Endothelial cell of umbilical vein (primary cell): ENCODE results near the gene NLN. TPM values are rescaled to one million over a fixed set of nuclear protein-coding genes. Genes with fewer than 3 reads are reported as not detected.

Experiments used
- BruUV-seq: library from RNA; stranded (reverse); fragments of 400-500 nt; replicated peaks from 2 replicates; lab custom pipeline; 2021; lab: Mats Ljungman, UMichigan
- CTCF ChIA-PET: fragments of 300-600, 350-600 bp; sonication (Branson Sonifier 250); formaldehyde crosslinking; loops from one replicate; lab custom pipeline; 2021; ENCODE audit warnings: antibody characterized with exemption, inconsistent platforms; lab: Charles Lee
- POLR2A ChIA-PET: fragments of 300-600, 350-600 bp; sonication (Branson Sonifier 250); formaldehyde crosslinking; loops from one replicate; lab custom pipeline; 2021; ENCODE audit warnings: antibody characterized with exemption, inconsistent platforms; lab: Charles Lee
- DNase-seq: peaks from one replicate; pipeline ENCODE4 v3.0.0-alpha.2; 2011; ENCODE audit warnings: low read depth, low spot score
- FAIRE-seq: peaks from 2 replicates; lab custom pipeline; 2011; peaks lifted over from hg19 to GRCh38; lab: Jason Lieb, UNC
- H2AFZ ChIP-seq: 2 replicates; pipeline ENCODE4 v1.6.0; 2012; ENCODE audit warnings: low read depth, low read length, control low read depth, inconsistent platforms
- H3K27ac ChIP-seq: 2 replicates; pipeline ENCODE4 v1.5.1; 2011; ENCODE audit warnings: low read depth, mild to moderate bottlenecking, control low read depth, low read length, moderate library complexity; ENCODE audit not compliant: insufficient read depth
- H3K27me3 ChIP-seq, 2 experiments: 2 replicates each; pipeline versions ENCODE4 v1.6.0 to v1.6.1; 2011; ENCODE audit warnings: low read length in 2 of 2, mixed read lengths in 1 of 2; ENCODE audit not compliant: control insufficient read depth in 2 of 2, insufficient read depth in 2 of 2
- H3K36me3 ChIP-seq, 2 experiments: 2 replicates in 1 of 2; 3 replicates in 1 of 2; pipeline ENCODE4 v1.5.1; 2011; ENCODE audit warnings: low read length in 2 of 2, mild to moderate bottlenecking in 1 of 2, moderate library complexity in 1 of 2; ENCODE audit not compliant: control insufficient read depth in 2 of 2, insufficient read depth in 2 of 2; ENCODE audit errors: extremely low read depth in 1 of 2
- H3K4me1 ChIP-seq: 3 replicates; pipeline ENCODE4 v1.5.1; 2011; ENCODE audit warnings: mild to moderate bottlenecking, low read length; ENCODE audit not compliant: control insufficient read depth, insufficient read depth; ENCODE audit errors: extremely low read depth
- H3K4me2 ChIP-seq: 2 replicates; pipeline ENCODE4 v1.6.1; 2011; ENCODE audit warnings: low read length, control low read depth, mixed read lengths; ENCODE audit not compliant: insufficient read depth
- H3K4me3 ChIP-seq, 3 experiments: fragments of 200-600 bp in 1 of 3; sonication (generic), shearing (Covaris generic) in 1 of 3; replicated peaks in 1 of 3; 2 replicates each; pipeline ENCODE4 v1.5.1; 2011 to 2016; ENCODE audit warnings: control low read depth in 3 of 3, low read length in 3 of 3, mild to moderate bottlenecking in 2 of 3, inconsistent platforms in 1 of 3, low read depth in 1 of 3, moderate library complexity in 1 of 3; ENCODE audit not compliant: insufficient read depth in 1 of 3
- H3K79me2 ChIP-seq: 2 replicates; pipeline ENCODE4 v1.6.0; 2012; ENCODE audit warnings: low read length, inconsistent platforms; ENCODE audit not compliant: control insufficient read depth, insufficient read depth
- H3K9ac ChIP-seq: replicated peaks from 2 replicates; pipeline ENCODE3; 2011; ENCODE audit warnings: low read length, control low read depth; ENCODE audit not compliant: insufficient read depth; ENCODE audit errors: extremely low read depth
- H3K9me1 ChIP-seq: replicated peaks from 3 replicates; pipeline ENCODE4 v1.6.0; 2011; ENCODE audit warnings: mild to moderate bottlenecking, low read length; ENCODE audit not compliant: control insufficient read depth, insufficient read depth; ENCODE audit errors: extremely low read depth
- H3K9me3 ChIP-seq: replicated peaks from 2 replicates; pipeline ENCODE4 v1.5.1; 2012; ENCODE audit warnings: low read length, inconsistent platforms; ENCODE audit not compliant: control insufficient read depth, insufficient read depth
- H4K20me1 ChIP-seq: replicated peaks from 2 replicates; pipeline ENCODE3; 2011; ENCODE audit warnings: mild to moderate bottlenecking, low read length; ENCODE audit not compliant: control insufficient read depth, insufficient read depth; ENCODE audit errors: extremely low read depth
- CTCF ChIP-seq, 2 donors: IDR thresholded peaks; 1 replicate in 1 of 2; 2 replicates in 1 of 2; pipeline ENCODE4 v1.5.1; 2011; ENCODE audit warnings: low read length in 2 of 2, mild to moderate bottlenecking in 2 of 2, moderate library complexity in 2 of 2, control low read depth in 1 of 2, inconsistent platforms in 1 of 2, low read depth in 1 of 2; ENCODE audit not compliant: insufficient read depth in 1 of 2; ENCODE audit errors: extremely low read depth in 1 of 2
- EZH2 ChIP-seq: IDR thresholded peaks from 2 replicates; pipeline ENCODE4 v1.6.1; 2012; ENCODE audit warnings: borderline replicate concordance, low read depth, mild to moderate bottlenecking, moderate library complexity, low read length, inconsistent platforms; ENCODE audit not compliant: severe bottlenecking
- FOS ChIP-seq: IDR thresholded peaks from 2 replicates; pipeline ENCODE4 v1.6.1; 2011; ENCODE audit warnings: mild to moderate bottlenecking, low read length, moderate library complexity, borderline replicate concordance; ENCODE audit not compliant: insufficient read depth
- GATA2 ChIP-seq: IDR thresholded peaks from 2 replicates; pipeline ENCODE4 v1.7.0; 2011; ENCODE audit warnings: low read depth, mild to moderate bottlenecking, moderate library complexity, mixed read lengths, low read length; ENCODE audit not compliant: insufficient read length, insufficient read depth
- JUN ChIP-seq: IDR thresholded peaks from 2 replicates; pipeline ENCODE4 v1.6.1; 2011; ENCODE audit warnings: borderline replicate concordance, low read depth; ENCODE audit not compliant: insufficient read length, insufficient read depth
- MAX ChIP-seq: IDR thresholded peaks from 2 replicates; pipeline ENCODE4 v1.6.1; 2011; ENCODE audit not compliant: insufficient read depth, insufficient read length
- MYC ChIP-seq: IDR thresholded peaks from one replicate; pipeline ENCODE4 v1.6.1; 2011; ENCODE audit warnings: mild to moderate bottlenecking, low read depth, low read length
- POLR2A ChIP-seq: IDR thresholded peaks from 2 replicates; pipeline ENCODE4 v1.6.1; 2012; ENCODE audit warnings: low read depth, mild to moderate bottlenecking, control low read depth, low read length
- POLR2AphosphoS5 ChIP-seq: IDR thresholded peaks from 2 replicates; pipeline ENCODE4 v1.6.1; 2012; ENCODE audit warnings: low read depth, mild to moderate bottlenecking, control low read depth, low read length, moderate library complexity; ENCODE audit not compliant: insufficient read depth
- dilution Hi-C: fragments of 300-500 bp; cut with MboI; formaldehyde crosslinking; loops from one replicate; pipeline ENCODE4 v1.15.0; 2019; ENCODE audit warnings: low sequenced_read_pairs; ENCODE audit not compliant: extremely low pct_ligation_motif_present
- intact Hi-C: fragments of 100-400 bp; cut with micrococcal nuclease; formaldehyde crosslinking; loops from one replicate; pipeline ENCODE4 v1.10.0; 2022
- polyA plus RNA-seq, 4 experiments: library from polyadenylated mRNA; depleted of rRNA in 3 of 4; stranded (reverse) in 3 of 4; unstranded in 1 of 4; fragments of >200 nt; gene quantifications; 2 replicates each; pipeline versions ENCODE4 v1.2.1 to v1.2.3, GENCODE V29; 2011 to 2012; ENCODE audit warnings: missing spikeins in 1 of 4
- total RNA-seq: library from RNA; stranded (reverse); gene quantifications from 2 replicates; pipeline ENCODE4 v1.2.3, GENCODE V29; 2021

NLN gene
- total and polyA plus RNA-seq, 2 donors (not counting 3 experiments of a cell fraction or from before 2014, with no cell fraction given): 14.2 to 63.3 TPM

DNA sequence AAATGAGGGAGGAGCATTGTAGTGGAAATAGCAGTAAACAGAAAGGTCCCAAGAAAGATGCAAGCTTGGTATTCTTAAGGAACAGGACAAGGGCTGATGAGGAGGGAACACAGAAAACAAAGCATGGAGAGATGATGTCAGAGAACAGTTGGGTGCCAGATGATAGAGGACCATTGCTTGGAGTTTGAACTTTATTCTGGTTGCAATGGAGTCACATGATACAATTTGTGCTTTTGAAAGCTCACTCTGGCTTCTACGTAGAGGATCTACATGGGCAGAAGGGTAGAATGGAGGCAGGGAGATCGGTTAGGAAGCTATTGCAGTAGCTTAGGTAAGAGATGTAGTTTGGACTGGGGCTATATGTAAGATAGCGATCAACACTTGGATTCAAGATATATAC, 39.9 kb upstream of the NLN start:
- H3K27me3 ChIP-seq: no peaks in the 10 kb centered on the region
- CTCF ChIA-PET: interaction anchor here (1.2 kb wide), 1 partner anchor 23 kb away, joined by 3 read pairs; no protein-coding TSS in a partner anchor
- dilution Hi-C loops: no loop called here
- H3K4me2 ChIP-seq: no peak overlapping the region
- DNase-seq (no peak), FAIRE-seq (no peak)
- peaks cover 5% of the 10 kb centered on the region for H3K4me1 ChIP-seq
- peaks cover 3% of the 10 kb centered on the region in 2 experiments for H3K36me3 ChIP-seq
- no peak overlapping the region for H3K9ac ChIP-seq
- no peak overlapping the region for H3K27ac ChIP-seq
- intact Hi-C loops: no loop called here
- no peak overlapping the region for H3K4me3 ChIP-seq
- BruUV-seq: no TSS peak
- no peaks in the 10 kb centered on the region for H4K20me1 ChIP-seq
- TF ChIP-seq FOS (no peak), MYC (no peak), JUN (no peak), GATA2 (no peak), EZH2 (no peak)
- no peak overlapping the region for H2AFZ ChIP-seq
- POLR2A ChIA-PET: no interaction called here
- no peaks in the 10 kb centered on the region for H3K79me2 ChIP-seq
- H3K9me3 ChIP-seq: no peaks in the 10 kb centered on the region
- no peaks in the 10 kb centered on the region for H3K9me1 ChIP-seq

DNA sequence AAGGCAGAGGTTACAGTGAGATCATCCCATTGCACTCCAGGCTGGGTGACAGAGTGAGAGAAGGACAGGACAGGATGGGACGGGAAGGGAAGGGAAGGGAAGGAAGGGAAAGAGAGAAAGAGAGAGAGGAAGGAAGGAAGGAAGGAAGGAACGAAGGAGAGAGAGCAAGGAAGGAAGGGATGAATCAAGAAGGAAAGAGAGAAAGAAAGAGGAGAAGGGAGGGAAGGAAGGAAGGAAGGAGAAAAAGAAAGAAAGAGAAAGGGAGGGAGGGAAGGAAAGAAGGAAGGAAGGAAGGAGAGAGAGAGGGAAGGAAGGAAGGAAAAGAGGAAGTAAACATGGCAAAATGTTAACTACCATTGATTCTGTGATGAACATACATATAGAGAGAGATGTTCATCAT, 28.9 kb upstream of the NLN start:
- dilution Hi-C loops (no loop called here), intact Hi-C loops (no loop called here)
- Histone ChIP-seq H3K79me2 (no peaks in the 10 kb centered on the region), H3K9ac (no peak overlapping the region), H3K27ac (no peak overlapping the region), H3K4me3 (no peak overlapping the region), H3K4me2 (no peak overlapping the region), H3K36me3 (peaks cover 2 to 4% of the 10 kb centered on the region in 2 experiments), H3K4me1 (no peaks in the 10 kb centered on the region), H2AFZ (no peak overlapping the region), H3K9me1 (no peaks in the 10 kb centered on the region), H4K20me1 (no peaks in the 10 kb centered on the region), H3K9me3 (no peaks in the 10 kb centered on the region), H3K27me3 (no peaks in the 10 kb centered on the region)
- CTCF ChIA-PET: no interaction called here
- FAIRE-seq: no peak
- no TSS peak for BruUV-seq
- DNase-seq: no peak
- TF ChIP-seq MAX (no peak), JUN (no peak), EZH2 (no peak), POLR2AphosphoS5 (no peak), FOS (no peak), MYC (no peak), CTCF (IDR thresholded peaks at IDR 0.05; ENCODE audit: extremely low read depth in 1 of 2, insufficient read depth in 1 of 2, low read depth in 1 of 2, low read length in 2 of 2) (no peak), POLR2A (no peak), GATA2 (no peak)
- POLR2A ChIA-PET: no interaction called here
